Activated CD4-positive, alpha-beta T cell treated with anti-CD3 and anti-CD28 coated beads, Interleukin-2, amount 50 U/mL, for 24 hours (primary cell): ENCODE measurements around the gene OR56A3.
"Not testable (repeated sequence)": the region's sequence is repeated elsewhere in the genome, so short reads cannot be mapped to it uniquely, and the experiment has no call there.

Source experiments
- DNase-seq, 2 donors: peaks; one replicate each; pipeline ENCODE4 v3.0.0-alpha.2; 2020; ENCODE audit warnings: low read depth in 1 of 2, low spot score in 1 of 2

OR56A3 gene, protein sequence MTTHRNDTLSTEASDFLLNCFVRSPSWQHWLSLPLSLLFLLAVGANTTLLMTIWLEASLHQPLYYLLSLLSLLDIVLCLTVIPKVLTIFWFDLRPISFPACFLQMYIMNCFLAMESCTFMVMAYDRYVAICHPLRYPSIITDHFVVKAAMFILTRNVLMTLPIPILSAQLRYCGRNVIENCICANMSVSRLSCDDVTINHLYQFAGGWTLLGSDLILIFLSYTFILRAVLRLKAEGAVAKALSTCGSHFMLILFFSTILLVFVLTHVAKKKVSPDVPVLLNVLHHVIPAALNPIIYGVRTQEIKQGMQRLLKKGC

DNA sequence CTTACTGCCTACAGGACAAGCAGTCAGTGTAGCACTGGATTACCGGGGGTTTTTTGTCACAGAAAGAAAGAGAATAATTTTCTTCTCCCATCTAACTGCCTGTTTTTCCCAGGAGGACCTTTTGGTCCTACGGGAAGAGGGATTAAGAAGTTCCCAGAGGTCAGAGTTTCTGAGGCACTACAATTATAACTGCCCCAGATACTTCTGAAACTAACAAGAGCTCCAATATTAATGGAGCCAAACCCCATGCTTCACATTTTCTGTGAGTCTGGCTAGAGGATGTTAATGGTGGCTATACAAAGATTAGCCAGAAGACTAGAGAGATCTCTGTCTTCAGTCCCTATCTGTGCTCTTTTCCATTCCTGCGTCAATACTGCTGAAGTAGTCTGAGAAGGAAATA lies at the start of gene OR56A3:
Gene OR56A3 (plus strand): TSS at position 301 of the 400 bp plus-strand sequence. CDS start 5,096 bp downstream, outside the sequence.
- no peak for DNase-seq

DNA sequence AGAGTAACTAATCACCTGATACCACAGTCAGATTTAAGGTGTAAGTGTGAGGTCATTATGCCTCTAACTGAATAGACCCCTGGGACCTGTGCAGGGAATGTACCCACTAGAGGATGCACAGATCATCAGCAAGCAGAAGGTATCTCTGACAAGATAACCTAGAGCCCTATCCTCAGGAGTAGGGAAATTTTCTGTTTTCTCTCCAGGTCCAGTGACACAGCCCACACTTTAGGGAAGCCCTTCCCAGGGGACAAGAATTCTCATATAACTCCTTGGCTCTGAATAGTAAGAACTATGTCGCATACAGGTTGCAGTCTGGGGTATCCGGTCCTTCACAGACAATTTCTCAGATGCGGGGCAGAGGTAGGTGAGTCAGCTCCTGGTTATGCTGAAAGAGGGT lies 49.1 kb upstream of the OR56A3 start, which contains the start of gene OR52E5:
Gene OR52E5 (plus strand): TSS at position 301 of the 400 bp plus-strand sequence. CDS start 7,569 bp downstream, outside the sequence.
- no peak for DNase-seq

DNA sequence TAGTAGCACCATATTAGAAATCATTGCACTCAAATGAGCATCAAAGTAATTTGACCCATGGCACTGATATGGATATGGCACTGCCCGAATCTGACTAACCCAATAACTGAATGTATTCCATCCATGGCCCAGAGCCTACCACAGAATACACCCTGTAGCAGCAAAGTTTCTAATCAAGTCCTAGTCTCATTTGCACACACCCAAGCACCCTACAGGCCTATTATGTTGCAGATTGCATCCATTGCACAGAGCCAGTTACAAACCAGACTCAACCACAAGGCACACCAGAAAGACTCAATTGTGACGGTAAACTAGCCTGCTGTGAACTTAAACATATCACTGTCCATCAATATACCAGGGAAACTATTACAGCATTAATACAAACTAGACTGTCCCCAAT lies 42.5 kb upstream of the OR56A3 start:
- no peak for DNase-seq

DNA sequence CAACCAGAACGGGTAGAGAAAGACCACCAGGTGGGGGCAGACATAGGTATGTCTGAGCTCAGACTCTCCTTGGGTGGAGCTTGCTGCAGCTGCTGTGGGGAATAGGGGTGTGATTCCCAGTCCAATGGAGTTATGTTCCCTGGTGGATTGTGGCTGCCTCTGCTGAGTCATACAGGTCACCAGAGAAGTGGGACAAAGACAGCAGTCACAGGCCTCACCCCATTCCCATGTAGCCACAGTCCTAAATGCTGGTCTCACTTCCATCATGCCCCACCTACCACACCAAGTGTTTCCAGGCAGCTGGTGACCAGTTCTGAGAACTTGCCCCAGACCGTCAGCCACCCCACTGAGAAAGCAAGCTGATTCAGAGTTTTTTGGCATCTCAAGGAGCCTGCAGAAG lies 31.5 kb upstream of the OR56A3 start:
- DNase-seq = no peak

DNA sequence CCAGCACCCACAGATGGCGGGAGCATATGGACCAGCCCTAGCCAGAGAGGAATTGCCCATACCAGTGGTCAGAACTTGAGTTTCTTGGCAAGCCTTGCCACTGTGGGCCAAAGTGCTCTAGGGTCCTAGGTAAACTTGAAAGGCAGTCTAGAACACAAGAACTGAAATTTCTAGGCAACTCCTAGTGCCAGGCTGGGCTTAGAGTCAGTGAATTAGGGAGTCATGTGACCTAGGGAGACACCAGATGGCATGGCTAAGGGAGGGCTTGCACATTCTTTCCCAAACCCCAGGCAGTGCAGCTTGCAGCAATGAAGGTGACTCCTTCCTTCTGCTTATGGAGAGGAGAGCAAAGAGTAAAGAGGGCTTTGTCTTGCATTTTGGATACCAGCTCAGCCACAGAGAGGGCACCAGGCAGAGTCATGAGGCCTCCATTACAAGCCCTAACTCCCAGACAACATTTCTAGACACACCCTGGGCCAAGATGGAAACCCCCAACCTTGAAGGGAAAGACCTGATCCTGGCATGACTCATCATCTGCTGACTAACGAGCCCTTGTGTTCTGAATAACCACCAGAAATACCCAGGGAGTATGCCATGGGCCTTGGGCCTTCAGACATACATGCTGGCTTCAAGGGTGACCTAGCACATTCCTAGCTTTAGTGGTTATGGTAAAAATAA lies 19.2 kb upstream of the OR56A3 start:
- DNase-seq = no peak

DNA sequence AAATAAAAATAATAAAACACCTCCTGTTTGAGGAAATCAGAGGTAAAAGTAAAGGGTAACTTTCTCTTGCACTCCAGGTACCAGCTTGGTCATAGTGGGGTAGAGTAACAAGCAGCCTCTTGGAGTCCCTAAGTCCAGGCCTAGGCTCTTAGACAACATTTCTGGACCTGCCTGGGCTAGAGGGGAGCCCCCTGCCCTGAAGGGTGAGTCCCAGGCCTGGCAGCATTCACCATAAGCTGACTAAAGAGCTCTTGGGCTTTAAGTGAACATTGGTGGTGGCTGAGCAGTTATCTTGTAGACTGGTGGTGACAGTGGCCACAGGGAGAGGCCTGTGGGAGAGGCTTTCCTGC lies 18.6 kb upstream of the OR56A3 start:
- no peak for DNase-seq

DNA sequence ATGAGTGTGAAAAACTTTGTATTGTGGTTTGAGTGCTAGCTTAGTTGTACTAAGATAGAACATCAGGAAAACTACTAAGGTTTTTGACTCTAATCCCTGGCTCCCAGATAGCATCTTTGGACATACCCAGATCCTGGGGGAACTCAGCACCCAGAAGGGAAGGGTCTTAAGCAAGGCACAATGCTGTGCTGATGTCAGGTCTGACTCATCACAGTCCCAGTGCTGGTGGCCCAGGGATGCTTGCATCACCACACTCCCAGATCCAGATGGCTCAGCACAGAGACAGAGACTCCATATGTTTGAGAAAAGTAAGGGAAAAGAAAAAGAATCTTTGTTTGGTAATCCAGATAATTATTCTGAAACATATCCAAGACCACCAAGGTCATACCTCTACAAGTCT lies 18.3 kb upstream of the OR56A3 start:
- DNase-seq = no peak

DNA sequence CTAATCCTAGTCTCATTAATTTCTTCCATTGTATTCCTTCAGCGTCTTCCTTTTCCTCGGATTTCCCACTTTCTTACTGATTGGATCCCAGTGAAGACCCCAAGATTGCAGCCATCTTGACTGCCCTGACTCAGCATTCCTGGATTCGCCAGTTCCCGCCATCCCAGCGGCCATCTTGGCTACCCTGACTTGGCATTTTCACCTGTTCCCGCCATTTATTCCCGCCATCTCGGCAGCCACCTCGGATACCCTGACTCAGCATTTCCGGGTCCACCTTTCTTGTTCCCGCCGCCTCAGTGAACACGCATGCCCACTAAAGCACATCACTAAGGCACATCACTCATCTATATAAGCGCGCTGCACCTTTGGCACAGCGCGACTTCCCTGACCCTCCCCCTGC lies 13.8 kb upstream of the OR56A3 start:
- no peak for DNase-seq

DNA sequence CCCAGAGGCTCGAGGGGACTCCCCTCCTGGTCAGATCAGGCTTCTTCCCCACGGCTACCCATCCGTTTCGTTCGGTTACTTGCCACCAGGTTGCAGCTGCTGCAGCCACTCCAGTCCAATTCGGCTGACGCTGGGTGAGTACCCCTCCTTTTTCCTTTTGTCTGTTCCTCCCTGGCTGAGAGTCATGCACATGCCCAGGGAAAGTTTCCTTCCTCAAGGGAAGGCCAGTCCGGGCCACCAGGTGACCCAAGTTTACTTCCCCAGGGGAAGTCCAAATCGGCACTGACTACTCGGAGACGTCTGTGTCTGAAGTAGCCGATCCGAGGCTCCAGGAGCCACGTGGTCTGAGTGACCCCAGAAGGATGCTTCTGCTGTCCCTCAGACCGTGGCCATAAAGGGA lies 13.2 kb upstream of the OR56A3 start:
- DNase-seq = no peak

DNA sequence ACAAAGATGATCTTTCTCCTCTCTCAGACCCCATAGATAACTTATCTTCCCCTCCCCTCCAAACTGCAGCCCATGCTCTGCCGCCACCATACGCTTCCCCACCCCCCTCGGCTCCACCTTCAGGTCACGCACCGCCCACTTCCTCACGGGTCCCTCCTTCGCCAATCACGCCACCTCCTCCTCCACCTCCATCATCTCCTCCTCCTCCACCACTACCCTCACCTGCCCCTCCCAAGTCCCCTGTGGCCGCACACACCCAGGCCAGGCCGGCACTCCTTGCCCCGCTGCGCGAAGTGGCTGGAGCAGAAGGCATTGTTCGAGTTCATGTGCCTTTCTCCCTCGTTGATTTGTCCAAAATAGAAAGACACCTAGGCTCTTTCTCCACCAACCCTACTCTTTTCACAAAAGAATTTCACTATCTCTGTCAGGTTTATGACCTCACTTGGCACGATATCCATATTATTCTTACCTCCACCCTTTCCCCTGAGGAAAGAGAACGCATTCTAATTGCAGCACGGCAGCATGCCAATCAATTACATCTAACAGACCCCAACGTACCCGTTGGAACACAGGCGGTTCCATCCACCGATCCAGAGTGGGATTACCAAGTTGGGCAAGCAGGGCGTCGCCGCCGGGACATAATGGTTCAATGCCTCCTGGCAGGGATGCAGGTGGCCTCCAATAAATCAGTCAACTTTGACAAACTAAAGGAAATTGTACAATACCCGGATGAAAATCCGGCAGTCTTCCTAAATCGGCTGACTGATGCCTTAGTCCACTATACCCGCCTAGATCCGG lies 12.3 kb upstream of the OR56A3 start:
- no peak for DNase-seq

DNA sequence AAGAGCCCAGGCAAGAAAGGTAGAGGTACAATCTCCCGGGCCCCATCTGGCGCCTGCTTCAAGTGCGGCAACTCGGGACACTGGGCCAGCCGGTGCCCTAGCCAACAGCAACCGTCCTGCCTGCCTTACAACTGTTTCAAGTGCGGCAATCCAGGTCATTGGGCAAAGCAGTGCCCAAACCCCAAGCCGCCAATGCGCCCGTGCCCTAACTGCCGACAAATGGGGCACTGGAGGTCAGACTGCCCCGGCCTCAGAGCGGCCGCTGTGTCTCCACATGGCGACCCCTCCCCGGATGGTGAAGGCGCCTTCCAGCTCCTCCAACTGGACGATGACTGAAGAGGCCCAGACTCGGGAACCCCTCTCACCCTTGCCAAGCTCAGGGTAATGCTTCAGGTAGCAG lies 11.4 kb upstream of the OR56A3 start:
- no peak for DNase-seq

DNA sequence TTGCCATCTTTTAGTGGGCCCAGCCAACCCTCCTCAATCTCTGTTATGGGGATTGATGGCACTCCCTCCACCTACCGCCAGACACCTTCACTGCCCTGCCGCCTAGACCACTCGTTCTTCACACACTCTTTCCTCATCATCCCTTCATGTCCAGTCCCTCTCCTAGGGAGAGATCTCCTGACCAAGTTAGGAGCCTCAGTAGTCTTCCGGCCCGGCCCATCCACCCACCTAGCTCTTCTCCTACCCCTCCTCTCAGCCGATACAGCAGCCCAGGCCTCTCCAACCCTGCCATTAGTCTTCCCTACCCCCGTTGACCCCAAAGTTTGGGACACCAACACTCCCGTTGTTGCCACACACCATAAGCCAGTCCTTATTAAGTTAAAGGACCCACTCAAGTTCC lies 11.0 kb upstream of the OR56A3 start:
- no peak for DNase-seq

DNA sequence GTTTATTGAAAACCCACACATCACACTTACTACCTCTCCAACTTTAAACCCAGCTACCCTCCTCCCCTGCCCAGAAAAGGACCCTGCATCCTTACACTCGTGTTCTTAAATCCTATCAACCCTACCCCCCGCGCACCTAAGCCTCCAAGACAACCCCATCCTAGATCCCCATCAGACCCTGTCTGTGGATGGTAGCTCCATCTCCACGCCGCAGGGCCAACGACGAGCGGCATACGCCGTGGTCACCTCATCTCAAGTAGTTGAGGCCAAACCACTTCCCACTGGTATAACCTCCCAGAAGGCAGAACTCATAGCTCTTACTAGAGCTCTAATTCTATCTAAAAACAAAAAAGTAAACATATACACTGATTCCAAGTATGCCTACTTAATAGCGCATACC lies 9.4 kb upstream of the OR56A3 start:
- DNase-seq = no peak

DNA sequence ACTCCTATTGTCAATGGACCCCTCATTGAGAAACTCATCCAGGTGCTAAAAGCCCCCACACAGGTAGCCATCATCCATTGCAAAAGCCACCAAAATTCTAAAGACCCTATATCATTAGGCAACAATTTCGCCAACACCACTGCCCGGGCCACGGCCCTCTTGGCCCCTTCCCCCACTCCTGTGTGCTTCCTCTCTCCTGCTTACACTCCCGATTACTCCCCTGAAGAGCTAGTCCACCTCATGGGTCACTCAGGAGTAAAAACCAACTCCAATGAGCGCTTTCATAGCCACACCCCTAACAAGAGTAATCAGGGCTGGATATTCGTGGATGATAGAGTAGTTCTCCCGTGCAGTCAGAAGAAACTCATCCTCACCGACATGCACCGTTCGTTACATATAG lies 8.9 kb upstream of the OR56A3 start:
- DNase-seq = no peak

DNA sequence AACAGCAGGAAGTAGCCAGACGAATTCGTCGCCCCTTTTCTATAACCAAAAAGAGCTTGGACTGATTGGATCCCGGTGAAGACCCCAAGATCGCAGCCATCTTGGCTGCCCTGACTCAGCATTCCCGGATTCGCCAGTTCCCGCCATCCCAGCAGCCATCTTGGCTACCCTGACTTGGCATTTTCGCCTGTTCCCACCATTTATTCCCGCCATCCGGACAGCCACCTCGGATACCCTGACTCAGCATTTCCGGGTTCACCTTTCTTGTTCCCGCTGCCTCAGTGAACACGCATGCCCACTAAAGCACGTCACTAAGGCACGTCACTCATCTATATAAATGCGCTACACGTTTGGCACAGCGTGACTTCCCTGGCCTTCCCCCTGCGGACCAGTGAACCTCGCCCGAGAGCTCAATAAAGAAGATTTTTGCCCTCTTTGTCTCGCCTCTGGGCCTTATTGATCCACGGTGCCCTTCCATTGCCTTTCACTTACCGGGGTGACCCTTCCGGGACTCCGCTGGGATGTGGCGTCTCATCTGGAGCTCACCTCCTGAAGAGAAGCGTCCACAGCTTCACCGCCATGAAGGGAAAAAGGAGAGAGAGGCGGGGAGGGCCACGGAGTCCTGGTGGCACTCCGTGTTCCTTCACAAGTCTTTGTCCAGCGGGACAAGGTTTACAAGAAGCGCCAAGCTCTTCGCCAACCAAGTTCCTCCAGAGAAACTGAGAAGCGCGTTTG lies 4.0 kb upstream of the OR56A3 start:
- DNase-seq = no peak

DNA sequence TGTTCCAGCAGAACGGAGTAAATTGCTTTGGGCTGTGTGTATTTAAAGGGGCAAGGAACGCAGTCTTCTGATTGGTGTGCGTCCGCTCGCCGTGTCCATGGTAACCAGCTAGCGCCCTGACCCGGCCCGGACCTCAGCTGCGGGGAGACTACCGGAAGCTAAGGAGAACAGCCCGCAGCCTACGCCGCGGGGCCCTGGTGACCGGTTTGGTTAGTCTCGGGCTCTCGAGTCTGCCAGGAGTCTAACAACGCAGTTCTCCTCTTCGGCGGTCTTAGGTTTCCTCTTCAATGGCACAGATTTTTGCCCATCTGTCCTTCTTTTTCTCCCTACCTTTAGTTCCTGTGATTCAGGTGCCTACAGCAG lies 3.5 kb upstream of the OR56A3 start:
- no peak for DNase-seq

DNA sequence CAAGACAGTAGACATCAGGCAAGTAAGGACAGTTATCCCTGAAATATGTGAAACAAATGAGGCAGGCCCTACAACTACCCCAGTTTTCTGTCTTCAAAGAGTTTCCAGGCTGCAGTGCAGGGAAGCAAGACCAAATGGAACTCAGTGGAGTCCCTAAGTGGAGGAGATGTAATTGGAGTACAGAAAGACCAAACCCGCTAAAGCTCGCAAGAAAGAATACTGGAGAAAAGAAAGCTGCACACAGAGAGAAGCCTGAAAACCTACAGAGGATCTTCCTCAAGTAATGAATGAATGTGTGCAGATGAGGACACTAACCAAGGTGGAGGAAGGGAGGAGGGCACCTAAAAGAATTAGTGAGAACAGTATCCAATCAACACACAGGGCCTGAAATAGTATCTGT lies 1.3 kb upstream of the OR56A3 start:
- no peak for DNase-seq

DNA sequence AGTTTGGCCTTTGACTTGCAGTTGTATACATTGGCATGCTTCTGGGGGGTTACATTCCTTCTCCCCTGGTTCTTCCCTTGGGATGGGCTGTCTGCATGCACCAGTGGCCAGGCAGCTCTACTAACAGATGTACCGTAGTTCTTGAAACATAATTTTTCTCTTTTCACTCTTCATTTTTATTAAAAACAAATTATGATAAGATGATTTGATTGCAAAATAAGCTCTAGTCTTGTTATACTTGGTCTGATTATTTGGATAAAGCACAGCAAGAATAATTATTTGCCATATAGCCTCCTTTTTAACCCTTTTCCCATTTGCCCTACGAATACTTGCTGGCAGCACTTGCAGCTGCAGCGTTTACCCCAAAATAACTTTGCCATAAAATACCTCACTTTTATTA lies 13.5 kb downstream of the OR56A3 start:
- no peak for DNase-seq

DNA sequence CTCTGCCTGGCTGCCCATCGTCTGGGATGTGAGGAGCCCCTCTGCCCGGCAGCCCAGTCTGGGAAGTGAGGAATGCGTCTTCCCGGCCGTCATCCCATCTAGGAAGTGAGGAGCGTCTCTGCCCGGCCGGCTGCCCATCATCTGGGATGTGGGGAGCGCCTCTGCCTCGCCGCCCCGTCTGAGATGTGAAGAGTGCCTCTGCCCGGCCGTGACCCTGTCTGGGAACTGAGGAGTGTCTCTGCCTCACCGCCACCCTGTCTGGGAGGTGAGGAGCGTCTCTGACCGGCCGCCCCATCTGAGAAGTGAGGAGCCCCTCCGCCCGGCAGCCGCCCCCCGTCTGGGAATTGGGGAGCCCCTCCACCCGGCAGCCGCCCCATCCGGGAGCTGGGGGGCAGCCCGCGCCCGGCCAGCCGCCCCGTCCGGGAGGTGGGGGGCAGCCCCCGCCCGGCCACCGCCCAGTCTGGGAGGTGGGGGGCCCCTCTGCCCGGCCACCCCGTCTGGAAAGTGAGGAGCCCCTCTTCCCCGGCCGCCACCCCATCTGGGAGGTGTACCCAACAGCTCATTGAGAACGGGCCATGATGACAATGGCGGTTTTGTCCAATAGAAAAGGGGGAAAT lies 18.8 kb downstream of the OR56A3 start:
- not testable (repeated sequence) for DNase-seq

DNA sequence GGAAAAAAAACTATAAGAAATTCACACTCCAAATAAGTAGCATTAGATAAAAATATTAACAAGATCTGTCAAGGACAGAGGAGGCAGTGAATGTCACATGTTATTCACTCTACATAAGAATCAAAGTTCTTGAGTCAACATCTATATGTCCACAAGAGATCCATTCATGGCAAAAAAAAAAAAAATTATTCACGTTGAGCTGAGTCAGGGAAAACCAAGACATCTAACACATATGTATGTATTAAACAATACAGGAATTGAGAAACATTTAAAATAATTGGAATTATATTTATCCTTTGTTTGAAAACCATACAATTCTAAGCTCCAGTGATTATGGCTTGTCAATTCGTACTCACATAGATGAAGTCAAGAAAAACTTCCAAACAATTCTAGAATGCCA lies 24.9 kb downstream of the OR56A3 start:
- DNase-seq = no peak

DNA sequence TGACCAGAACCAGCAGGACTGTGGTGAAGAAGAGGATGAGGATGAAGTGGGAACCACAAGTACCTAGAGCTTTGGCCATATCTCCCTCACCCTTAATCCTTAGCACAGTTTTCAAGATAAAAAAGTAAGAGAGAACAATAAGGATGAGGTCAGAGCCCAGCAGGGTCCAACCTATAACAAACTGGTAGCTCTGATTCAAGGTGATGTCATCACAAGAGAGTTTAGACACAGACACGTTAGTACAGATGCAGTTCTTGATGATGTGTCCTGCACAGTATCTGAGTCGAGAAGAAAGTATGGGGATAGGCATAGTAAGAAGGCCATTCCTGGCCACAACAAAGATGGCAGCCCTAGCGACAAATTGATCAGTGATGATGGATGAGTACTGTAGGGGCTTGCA lies 25.7 kb downstream of the OR56A3 start:
- no peak for DNase-seq
